ENCODE results near the gene MTAP. TPM values are rescaled to one million over a fixed set of nuclear protein-coding genes. Genes with fewer than 3 reads are reported as not detected.

The MTAP gene
- not detected in 2 replicates for total RNA-seq (2014; rRNA removed; shearing (Covaris generic))

- DNase-seq (ENCODE audit: low spot score), result no peak
Measured at GRCh38 chr9:21802418-21803000, at the start of gene MTAP. Gene MTAP (plus strand): TSS chr9:21802636. CDS start chr9:21802749, 113 bp downstream.

GRCh38 chr9:21753523-21753922, 48.9 kb upstream of the MTAP start:
- DNase-seq (ENCODE audit: low spot score), result no peak

- DNase-seq (ENCODE audit: low spot score), result no peak
Measured at GRCh38 chr9:21754741-21755140, 47.7 kb upstream of the MTAP start.

- DNase-seq (ENCODE audit: low spot score), result no peak
Measured at GRCh38 chr9:21758540-21758939, 43.9 kb upstream of the MTAP start.

- DNase-seq (ENCODE audit: low spot score), result no peak
Measured at GRCh38 chr9:21761309-21761901, 41.0 kb upstream of the MTAP start.

GRCh38 chr9:21762064-21762463, 40.4 kb upstream of the MTAP start:
- no peak for DNase-seq (ENCODE audit: low spot score)

- DNase-seq (ENCODE audit: low spot score), result no peak
Measured at GRCh38 chr9:21764846-21765245, 37.6 kb upstream of the MTAP start.

GRCh38 chr9:21766096-21766495, 36.3 kb upstream of the MTAP start:
- DNase-seq (ENCODE audit: low spot score), result no peak

GRCh38 chr9:21770871-21771560, 31.4 kb upstream of the MTAP start:
- DNase-seq (ENCODE audit: low spot score), result no peak

- DNase-seq (ENCODE audit: low spot score), result no peak
Measured at GRCh38 chr9:21777701-21778100, 24.7 kb upstream of the MTAP start.

GRCh38 chr9:21778304-21778703, 24.1 kb upstream of the MTAP start:
- no peak for DNase-seq (ENCODE audit: low spot score)

GRCh38 chr9:21779397-21779796, 23.0 kb upstream of the MTAP start:
- DNase-seq (ENCODE audit: low spot score), result no peak

GRCh38 chr9:21781656-21782055, 20.8 kb upstream of the MTAP start:
- DNase-seq (ENCODE audit: low spot score), result no peak

GRCh38 chr9:21782205-21782604, 20.2 kb upstream of the MTAP start:
- DNase-seq (ENCODE audit: low spot score), result no peak

- no peak for DNase-seq (ENCODE audit: low spot score)
Measured at GRCh38 chr9:21788752-21789151, 13.7 kb upstream of the MTAP start.

GRCh38 chr9:21789541-21790037, 12.8 kb upstream of the MTAP start:
- DNase-seq (ENCODE audit: low spot score), result no peak

GRCh38 chr9:21795483-21795882, 7.0 kb upstream of the MTAP start:
- no peak for DNase-seq (ENCODE audit: low spot score)

- no peak for DNase-seq (ENCODE audit: low spot score)
Measured at GRCh38 chr9:21796768-21797167, 5.7 kb upstream of the MTAP start.

- no peak for DNase-seq (ENCODE audit: low spot score)
Measured at GRCh38 chr9:21800931-21801682, 1.3 kb upstream of the MTAP start.

- DNase-seq (ENCODE audit: low spot score), result no peak
Measured at GRCh38 chr9:21801683-21802417, 586 bp upstream of the MTAP start.

GRCh38 chr9:21803649-21804048, 1.2 kb downstream of the MTAP start:
- DNase-seq (ENCODE audit: low spot score), result no peak

- no peak for DNase-seq (ENCODE audit: low spot score)
Measured at GRCh38 chr9:21804331-21804730, 1.9 kb downstream of the MTAP start.
